ENCODE data around the gene SEMG2.

Gene SEMG2

GRCh38 chr20:45229264-45230056 lies 8.3 kb downstream of the SEMG2 start:
- no peak for DNase-seq (ENCODE audit: low read depth, low spot score)

GRCh38 chr20:45230631-45231030 lies 9.5 kb downstream of the SEMG2 start:
- no peak for DNase-seq (ENCODE audit: low read depth, low spot score)

GRCh38 chr20:45235995-45236394 lies 14.8 kb downstream of the SEMG2 start:
- no peak for DNase-seq (ENCODE audit: low read depth, low spot score)

GRCh38 chr20:45238139-45238538 lies 17.0 kb downstream of the SEMG2 start:
- no peak for DNase-seq (ENCODE audit: low read depth, low spot score)

GRCh38 chr20:45246109-45246508 lies 24.9 kb downstream of the SEMG2 start:
- DNase-seq (ENCODE audit: low read depth, low spot score), result no peak

- no peak for DNase-seq (ENCODE audit: low read depth, low spot score)
Measured at GRCh38 chr20:45247865-45248264, 26.7 kb downstream of the SEMG2 start.

- no peak for DNase-seq (ENCODE audit: low read depth, low spot score)
Measured at GRCh38 chr20:45248609-45249008, 27.4 kb downstream of the SEMG2 start.

GRCh38 chr20:45251884-45252560 lies 30.8 kb downstream of the SEMG2 start:
- no peak for DNase-seq (ENCODE audit: low read depth, low spot score)

GRCh38 chr20:45253261-45253660 lies 32.1 kb downstream of the SEMG2 start:
- no peak for DNase-seq (ENCODE audit: low read depth, low spot score)

- peak; percentile 4 for DNase-seq (ENCODE audit: low read depth, low spot score)
Measured at GRCh38 chr20:45254383-45255262, 33.5 kb downstream of the SEMG2 start, which contains the start of gene SLPI. TSS of gene SLPI (minus strand) at chr20:45254564. CDS start at chr20:45254543, 21 bp downstream.

- DNase-seq (ENCODE audit: low read depth, low spot score), result no peak
Measured at GRCh38 chr20:45257161-45257560, 36.0 kb downstream of the SEMG2 start.

- DNase-seq (ENCODE audit: low read depth, low spot score), result no peak
Measured at GRCh38 chr20:45257711-45258110, 36.5 kb downstream of the SEMG2 start.

- no peak for DNase-seq (ENCODE audit: low read depth, low spot score)
Measured at GRCh38 chr20:45258259-45258658, 37.1 kb downstream of the SEMG2 start.

- no peak for DNase-seq (ENCODE audit: low read depth, low spot score)
Measured at GRCh38 chr20:45258664-45259063, 37.5 kb downstream of the SEMG2 start.

- no peak for DNase-seq (ENCODE audit: low read depth, low spot score)
Measured at GRCh38 chr20:45263556-45264266, 42.5 kb downstream of the SEMG2 start.

- no peak for DNase-seq (ENCODE audit: low read depth, low spot score)
Measured at GRCh38 chr20:45266977-45267376, 45.8 kb downstream of the SEMG2 start.

- peak; percentile 20 for DNase-seq (ENCODE audit: low read depth, low spot score)
Measured at GRCh38 chr20:45268531-45268930, 47.4 kb downstream of the SEMG2 start.

- DNase-seq (ENCODE audit: low read depth, low spot score), result no peak
Measured at GRCh38 chr20:45269056-45269455, 47.9 kb downstream of the SEMG2 start.

GRCh38 chr20:45269754-45270270 lies 48.6 kb downstream of the SEMG2 start:
- no peak for DNase-seq (ENCODE audit: low read depth, low spot score)
